Ishikawa (cell line): ENCODE results near the gene IQCH.

Experiments
- CEBPB ChIP-seq: IDR thresholded peaks from 2 replicates; pipeline ENCODE4 v1.6.1; 2012
- CREB1 ChIP-seq: IDR thresholded peaks from 2 replicates; pipeline ENCODE4 v1.6.1; 2012; ENCODE audit warnings: low read depth
- EGR1 ChIP-seq: IDR thresholded peaks from 2 replicates; pipeline ENCODE4 v1.6.1; 2012
- EP300 ChIP-seq: IDR thresholded peaks from 2 replicates; pipeline ENCODE4 v1.6.1; 2012; ENCODE audit warnings: borderline replicate concordance
- FOXM1 ChIP-seq: IDR thresholded peaks from 2 replicates; pipeline ENCODE4 v1.6.1; 2012; ENCODE audit warnings: low read depth, borderline replicate concordance
- NFIC ChIP-seq: IDR thresholded peaks from 2 replicates; pipeline ENCODE4 v1.6.1; 2012
- RAD21 ChIP-seq: IDR thresholded peaks from 2 replicates; pipeline ENCODE4 v1.6.1; 2012; ENCODE audit warnings: low read depth
- TAF1 ChIP-seq: IDR thresholded peaks from 2 replicates; pipeline ENCODE4 v1.6.1; 2012; ENCODE audit warnings: low read depth, mild to moderate bottlenecking
- TCF12 ChIP-seq: IDR thresholded peaks from 2 replicates; pipeline ENCODE4 v1.6.1; 2012; ENCODE audit warnings: low read depth
- TEAD4 ChIP-seq: IDR thresholded peaks from 2 replicates; pipeline ENCODE4 v1.6.1; 2012
- YY1 ChIP-seq: IDR thresholded peaks from 2 replicates; pipeline ENCODE4 v1.6.1; 2012; ENCODE audit warnings: low read depth
- ZBTB7A ChIP-seq: IDR thresholded peaks from 2 replicates; pipeline ENCODE4 v1.6.1; 2012; ENCODE audit warnings: low read depth
- TF ChIP-seq, protein P1 (sequence below): IDR thresholded peaks from 2 replicates; pipeline ENCODE4 v1.6.1; 2012
- TF ChIP-seq, protein P2 (sequence below): IDR thresholded peaks from 2 replicates; pipeline ENCODE4 v1.6.1; 2012; ENCODE audit warnings: low read depth, mild to moderate bottlenecking
- TF ChIP-seq, protein P3 (sequence below): IDR thresholded peaks from 2 replicates; pipeline ENCODE4 v1.6.1; 2012

Gene IQCH

DNA sequence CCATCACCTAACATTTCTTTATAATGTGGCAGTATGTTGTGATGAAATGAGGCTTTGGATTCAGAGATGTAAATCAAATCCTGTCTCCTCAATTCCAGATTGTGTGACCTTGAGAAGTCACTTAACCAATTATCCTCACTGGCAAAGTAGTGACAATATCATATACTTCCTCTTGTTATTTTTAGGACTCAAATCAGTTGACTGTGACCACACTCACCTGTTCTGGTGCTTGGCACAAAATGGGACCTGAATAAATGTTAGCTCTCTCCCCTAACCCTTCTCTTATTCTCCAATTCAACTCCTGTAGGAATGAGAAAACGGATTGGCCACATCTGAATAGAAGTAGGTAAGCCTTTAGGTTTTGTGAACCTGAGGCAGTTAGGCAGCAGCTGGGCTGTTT lies 42.1 kb downstream of the IQCH start:
- no peak for TF ChIP-seq NFIC
- no peak for TF ChIP-seq YY1
- TF ChIP-seq, protein P1, sequence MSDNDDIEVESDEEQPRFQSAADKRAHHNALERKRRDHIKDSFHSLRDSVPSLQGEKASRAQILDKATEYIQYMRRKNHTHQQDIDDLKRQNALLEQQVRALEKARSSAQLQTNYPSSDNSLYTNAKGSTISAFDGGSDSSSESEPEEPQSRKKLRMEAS = no peak
- no peak for TF ChIP-seq ZBTB7A
- no peak for TF ChIP-seq FOXM1
- TF ChIP-seq EGR1 = no peak
- no peak for TF ChIP-seq EP300
- TF ChIP-seq, protein P2, sequence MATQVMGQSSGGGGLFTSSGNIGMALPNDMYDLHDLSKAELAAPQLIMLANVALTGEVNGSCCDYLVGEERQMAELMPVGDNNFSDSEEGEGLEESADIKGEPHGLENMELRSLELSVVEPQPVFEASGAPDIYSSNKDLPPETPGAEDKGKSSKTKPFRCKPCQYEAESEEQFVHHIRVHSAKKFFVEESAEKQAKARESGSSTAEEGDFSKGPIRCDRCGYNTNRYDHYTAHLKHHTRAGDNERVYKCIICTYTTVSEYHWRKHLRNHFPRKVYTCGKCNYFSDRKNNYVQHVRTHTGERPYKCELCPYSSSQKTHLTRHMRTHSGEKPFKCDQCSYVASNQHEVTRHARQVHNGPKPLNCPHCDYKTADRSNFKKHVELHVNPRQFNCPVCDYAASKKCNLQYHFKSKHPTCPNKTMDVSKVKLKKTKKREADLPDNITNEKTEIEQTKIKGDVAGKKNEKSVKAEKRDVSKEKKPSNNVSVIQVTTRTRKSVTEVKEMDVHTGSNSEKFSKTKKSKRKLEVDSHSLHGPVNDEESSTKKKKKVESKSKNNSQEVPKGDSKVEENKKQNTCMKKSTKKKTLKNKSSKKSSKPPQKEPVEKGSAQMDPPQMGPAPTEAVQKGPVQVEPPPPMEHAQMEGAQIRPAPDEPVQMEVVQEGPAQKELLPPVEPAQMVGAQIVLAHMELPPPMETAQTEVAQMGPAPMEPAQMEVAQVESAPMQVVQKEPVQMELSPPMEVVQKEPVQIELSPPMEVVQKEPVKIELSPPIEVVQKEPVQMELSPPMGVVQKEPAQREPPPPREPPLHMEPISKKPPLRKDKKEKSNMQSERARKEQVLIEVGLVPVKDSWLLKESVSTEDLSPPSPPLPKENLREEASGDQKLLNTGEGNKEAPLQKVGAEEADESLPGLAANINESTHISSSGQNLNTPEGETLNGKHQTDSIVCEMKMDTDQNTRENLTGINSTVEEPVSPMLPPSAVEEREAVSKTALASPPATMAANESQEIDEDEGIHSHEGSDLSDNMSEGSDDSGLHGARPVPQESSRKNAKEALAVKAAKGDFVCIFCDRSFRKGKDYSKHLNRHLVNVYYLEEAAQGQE = no peak
- no peak for TF ChIP-seq RAD21
- no peak for TF ChIP-seq TAF1
- TF ChIP-seq CREB1 = no peak
- TF ChIP-seq TEAD4 = no peak
- no peak for TF ChIP-seq CEBPB
- TF ChIP-seq, protein P3, sequence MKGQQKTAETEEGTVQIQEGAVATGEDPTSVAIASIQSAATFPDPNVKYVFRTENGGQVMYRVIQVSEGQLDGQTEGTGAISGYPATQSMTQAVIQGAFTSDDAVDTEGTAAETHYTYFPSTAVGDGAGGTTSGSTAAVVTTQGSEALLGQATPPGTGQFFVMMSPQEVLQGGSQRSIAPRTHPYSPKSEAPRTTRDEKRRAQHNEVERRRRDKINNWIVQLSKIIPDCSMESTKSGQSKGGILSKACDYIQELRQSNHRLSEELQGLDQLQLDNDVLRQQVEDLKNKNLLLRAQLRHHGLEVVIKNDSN = no peak
- no peak for TF ChIP-seq TCF12

DNA sequence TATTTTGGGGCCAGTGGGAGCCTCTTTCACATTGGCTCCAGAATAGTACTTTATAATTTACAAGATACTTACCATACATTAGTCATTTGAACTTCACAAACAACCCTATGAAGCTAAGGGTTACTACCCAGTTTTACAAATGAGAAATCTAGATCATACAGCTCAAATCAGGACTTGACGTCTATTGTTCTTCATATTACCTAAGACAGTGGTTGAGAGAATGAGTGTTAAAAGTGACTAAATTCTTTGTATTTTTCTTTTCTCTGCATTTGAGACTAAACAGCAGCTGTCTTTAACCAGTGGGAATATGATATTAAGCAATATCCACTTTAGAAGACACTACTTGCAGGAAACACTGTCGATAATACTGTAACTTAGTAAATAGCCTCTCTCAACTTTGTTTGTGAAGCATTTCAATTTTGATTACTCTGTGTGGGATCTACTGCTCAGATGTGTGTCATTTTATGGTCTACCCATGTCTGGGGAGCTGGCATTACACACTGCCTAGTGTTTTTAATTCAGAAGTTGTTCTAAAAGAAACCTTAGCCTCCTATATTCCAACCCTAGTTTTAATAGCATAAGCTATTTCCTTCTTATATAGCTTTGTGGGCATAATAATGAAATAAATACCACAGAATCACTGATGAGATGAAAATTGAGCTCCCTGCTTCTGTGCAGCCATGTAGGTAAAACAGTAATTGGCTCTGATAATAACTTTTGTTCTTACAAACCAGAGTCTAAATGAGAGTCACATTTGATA lies 45.9 kb downstream of the IQCH start:
- TF ChIP-seq TEAD4 (no peak), YY1 (no peak), EGR1 (no peak), RAD21 (no peak), TAF1 (no peak), CEBPB (no peak), TCF12 (no peak), CREB1 (no peak), EP300 (no peak), FOXM1 (no peak), ZBTB7A (no peak), NFIC (no peak)
- TF ChIP-seq, protein P1 = no peak
- TF ChIP-seq, protein P2 = no peak
- TF ChIP-seq, protein P3 = no peak

DNA sequence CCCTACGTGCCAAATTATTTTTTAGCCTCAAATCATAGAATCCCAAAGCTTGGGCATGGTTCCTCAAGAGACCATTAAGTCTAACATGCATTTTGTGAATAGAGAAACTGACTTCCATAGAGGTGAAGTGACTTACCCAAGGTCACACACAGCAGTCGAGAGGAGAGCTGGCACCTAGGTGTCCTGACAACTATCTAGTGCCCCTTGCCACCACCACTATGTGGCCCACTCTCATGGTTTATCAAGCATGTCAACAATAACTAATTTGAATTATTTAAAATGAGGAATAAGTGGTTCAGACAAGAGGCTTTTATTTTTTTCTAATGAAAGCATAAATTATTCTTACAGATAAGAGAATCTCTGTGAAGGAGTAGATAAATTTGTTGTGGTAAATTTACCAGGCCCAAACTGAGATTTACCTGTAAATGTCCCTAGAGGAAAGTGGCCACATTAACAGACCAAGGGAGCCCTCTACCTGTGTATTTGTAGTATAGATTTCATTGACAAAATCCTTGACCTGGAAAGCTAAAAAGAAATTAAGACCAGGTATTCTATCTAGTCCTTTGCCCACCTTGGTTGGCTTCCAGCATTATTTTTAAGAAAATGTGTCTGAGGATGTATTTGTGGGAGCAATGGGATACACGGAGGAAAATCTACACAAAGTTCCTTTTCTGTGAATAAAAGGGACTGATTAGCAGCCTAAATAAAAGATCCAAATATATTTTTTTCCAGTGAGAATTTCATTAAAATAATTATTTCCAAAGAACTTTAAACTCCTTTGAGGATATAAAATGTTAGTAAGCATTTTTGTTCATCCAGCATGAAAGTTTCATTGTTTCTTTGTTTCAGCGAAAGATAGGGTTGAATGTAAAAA lies 49.1 kb downstream of the IQCH start:
- TF ChIP-seq EGR1 = no peak
- TF ChIP-seq RAD21 = peak; percentile 84

DNA sequence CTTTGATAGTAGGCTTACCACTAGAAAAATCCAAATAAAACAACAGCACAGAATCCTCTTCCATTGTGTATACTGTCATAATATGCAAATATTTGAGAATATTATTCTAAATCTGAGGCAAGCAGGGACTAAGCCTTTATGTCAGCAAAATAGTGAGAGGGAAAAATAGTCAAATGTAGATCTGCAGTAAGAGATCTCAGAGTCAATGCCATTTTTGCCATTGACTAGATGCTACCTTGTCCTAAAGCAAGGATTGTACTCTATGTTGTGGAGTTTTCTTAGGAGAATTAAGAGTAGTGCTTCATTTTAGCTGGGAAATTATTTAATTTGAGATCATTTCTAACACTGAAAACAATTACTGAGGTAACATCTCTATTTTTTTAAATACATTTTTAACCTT lies 50.2 kb downstream of the IQCH start:
- TF ChIP-seq EGR1 (no peak), CEBPB (no peak), TEAD4 (no peak), ZBTB7A (no peak), YY1 (no peak), NFIC (no peak), EP300 (no peak), TAF1 (no peak)
- TF ChIP-seq, protein P2 = no peak
